SJSA1 (cell line): Measurements from ENCODE around the gene CALML5. TPM values are rescaled to one million over a fixed set of nuclear protein-coding genes. Genes with fewer than 3 reads are reported as not detected.

Source experiments
- DNase-seq, 2 experiments: peaks; one replicate each; pipeline ENCODE4 v3.0.0-alpha.2; 2015 to 2020; ENCODE audit warnings: low spot score in 2 of 2, low read depth in 1 of 2
- H3K27ac ChIP-seq: fragments of 250-450 bp; sonication (Bioruptor Pico); 2 replicates; pipeline ENCODE4 v1.5.1; 2020; ENCODE audit warnings: mild to moderate bottlenecking, moderate library complexity
- H3K27me3 ChIP-seq: fragments of 250-450 bp; sonication (Bioruptor Pico); replicated peaks from 2 replicates; pipeline ENCODE4 v1.5.1; 2020; ENCODE audit warnings: mild to moderate bottlenecking, moderate library complexity
- H3K36me3 ChIP-seq: fragments of 250-450 bp; sonication (Bioruptor Pico); 2 replicates; pipeline ENCODE4 v1.5.1; 2020; ENCODE audit warnings: mild to moderate bottlenecking
- H3K4me1 ChIP-seq: fragments of 250-450 bp; sonication (Bioruptor Pico); replicated peaks from 2 replicates; pipeline ENCODE4 v1.6.1; 2021; ENCODE audit warnings: mild to moderate bottlenecking
- H3K4me3 ChIP-seq: fragments of 250-450 bp; sonication (Bioruptor Pico); 2 replicates; pipeline ENCODE4 v1.5.1; 2020; ENCODE audit warnings: mild to moderate bottlenecking
- H3K9me3 ChIP-seq: fragments of 250-450 bp; sonication (Bioruptor Pico); replicated peaks from 2 replicates; pipeline ENCODE4 v1.5.1; 2020; ENCODE audit warnings: mild to moderate bottlenecking
- total RNA-seq: library from RNA; depleted of rRNA; stranded (reverse); fragments of >200 nt; shearing (Covaris generic); gene quantifications from 2 replicates; pipeline ENCODE4 v1.2.3, GENCODE V29; 2014

CALML5 gene
- total RNA-seq, 1 experiment from 2014 or later: not detected

DNA sequence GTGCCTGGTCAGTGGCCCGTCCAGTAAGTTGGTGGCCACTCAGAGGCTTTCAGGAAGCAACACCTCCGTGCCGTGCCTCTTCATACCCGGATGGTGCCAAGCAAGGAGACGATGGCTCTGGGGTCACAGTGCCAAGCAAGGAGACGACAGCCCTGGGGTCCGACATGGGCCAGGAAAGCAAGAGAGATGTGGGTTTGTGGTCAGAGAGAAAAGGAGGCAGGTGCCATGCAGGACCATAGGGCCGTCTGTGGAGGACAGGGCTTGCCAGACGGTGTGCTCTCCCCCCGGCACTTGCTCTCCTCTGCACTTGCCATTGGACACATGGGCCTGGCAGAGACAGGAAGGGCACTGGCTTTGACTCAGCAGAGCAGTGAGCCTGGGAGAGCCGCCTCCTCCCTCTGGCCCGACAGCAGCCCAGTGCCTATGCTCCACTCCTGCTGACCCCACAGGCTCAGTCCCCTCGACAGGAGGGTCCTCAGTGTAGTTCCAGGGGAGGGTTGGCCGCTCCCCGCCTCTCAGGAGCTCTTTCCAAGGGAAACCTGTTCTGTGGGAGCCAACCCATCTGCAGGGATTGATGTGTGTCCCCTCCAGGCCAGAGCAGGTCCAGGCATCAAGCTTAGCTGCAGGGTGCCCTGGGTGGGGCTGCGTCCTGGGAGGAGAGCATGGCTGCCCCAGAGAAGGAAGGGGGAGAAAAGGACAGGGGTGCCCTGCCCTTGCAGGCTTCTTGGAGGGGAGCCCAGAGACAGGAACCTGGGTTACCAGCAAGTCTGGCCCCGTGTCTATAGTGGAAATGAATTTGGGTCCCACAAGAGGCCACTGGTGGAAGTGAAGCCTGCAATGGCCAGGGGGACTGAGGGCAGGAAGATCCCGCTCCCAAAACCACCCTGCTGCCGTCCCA lies 7.6 kb upstream of the CALML5 start:
- DNase-seq: no peak
- Histone ChIP-seq H3K4me3 (no peak overlapping the region), H3K4me1 (no peaks in the 10 kb centered on the region), H3K27me3 (0 out of 2 replicates have a peak, but pooled peaks cover 4% of the 10 kb centered on the region), H3K27ac (no peak overlapping the region), H3K36me3 (no peaks in the 10 kb centered on the region), H3K9me3 (no peaks in the 10 kb centered on the region)

- no peak overlapping the region for H3K4me3 ChIP-seq
- H3K27ac ChIP-seq: no peak overlapping the region
- no peak for DNase-seq
- no peaks in the 10 kb centered on the region for H3K4me1 ChIP-seq
- H3K27me3 ChIP-seq: peaks cover 4% of the 10 kb centered on the region; the same call in 1 of the 2 replicates
- no peaks in the 10 kb centered on the region for H3K36me3 ChIP-seq
- no peaks in the 10 kb centered on the region for H3K9me3 ChIP-seq
Observed at GRCh38 chr10:5506246-5506645, 6.9 kb upstream of the CALML5 start.

DNA sequence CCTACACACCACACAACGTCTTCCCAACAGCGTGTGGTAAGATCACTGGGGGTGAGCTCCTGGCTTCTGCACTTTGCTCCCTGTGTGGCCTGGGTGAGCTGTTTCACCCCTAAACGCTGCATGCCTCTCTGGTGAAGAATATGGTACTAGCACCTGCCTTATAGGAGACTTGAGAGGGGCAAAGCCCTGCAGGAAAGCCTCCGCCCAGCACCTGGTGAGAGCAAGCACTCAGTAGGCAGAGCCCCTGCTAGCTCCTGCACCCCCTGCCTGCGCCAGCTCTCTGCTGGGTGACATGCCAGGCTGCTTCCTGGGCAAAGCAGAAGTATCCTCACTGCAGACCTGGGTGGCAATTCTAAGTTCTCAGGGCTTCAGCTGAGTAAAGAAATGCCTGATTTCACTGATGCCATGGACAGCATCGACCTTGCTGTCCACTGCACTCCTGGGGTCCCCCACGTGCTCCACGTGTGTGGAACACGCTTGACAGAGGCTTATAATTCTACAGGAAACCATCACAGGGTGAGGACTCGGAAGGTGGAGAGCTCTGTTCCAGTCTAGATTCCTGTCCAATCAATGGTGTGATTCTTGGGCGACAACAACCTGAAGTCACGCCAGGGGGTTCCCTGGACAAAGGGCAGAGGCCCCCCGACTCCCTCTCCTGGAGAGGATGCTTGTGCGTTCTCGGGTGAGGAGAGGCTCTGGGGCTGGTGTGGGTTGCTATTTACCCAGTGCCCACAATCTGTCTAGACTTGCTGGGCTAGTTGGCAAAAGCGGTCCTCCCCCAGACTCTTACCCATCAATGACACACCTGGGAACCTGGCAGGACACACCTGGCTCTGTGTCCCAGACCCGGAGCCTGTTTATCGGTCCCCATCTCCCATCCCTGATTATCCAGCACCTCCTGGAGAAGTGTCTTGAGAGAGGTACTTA lies 5.0 kb upstream of the CALML5 start:
- DNase-seq: no peak
- H3K9me3 ChIP-seq: no peaks in the 10 kb centered on the region
- no peaks in the 10 kb centered on the region for H3K4me1 ChIP-seq
- peaks cover 4% of the 10 kb centered on the region; the same call in 1 of the 2 replicates for H3K27me3 ChIP-seq
- no peak overlapping the region for H3K27ac ChIP-seq
- no peaks in the 10 kb centered on the region for H3K36me3 ChIP-seq
- H3K4me3 ChIP-seq: no peak overlapping the region

DNA sequence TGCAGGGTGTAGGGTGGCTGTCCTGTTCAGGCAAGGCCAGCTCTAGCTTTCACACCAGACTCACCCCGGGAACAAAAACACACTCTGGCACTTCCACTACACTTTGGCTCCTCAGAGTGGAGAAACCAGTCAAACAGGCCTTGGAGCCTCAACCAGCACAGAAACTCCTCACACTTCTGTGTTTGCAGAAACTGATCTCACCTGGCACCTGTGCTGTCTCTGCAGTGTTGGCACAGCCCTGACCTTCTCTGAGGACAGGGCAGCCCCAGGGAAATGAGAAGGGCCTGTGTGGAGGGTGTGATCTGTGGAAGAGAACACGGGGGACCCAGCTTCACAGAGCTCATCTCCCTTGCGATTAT lies 4.1 kb upstream of the CALML5 start:
- H3K36me3 ChIP-seq: no peaks in the 10 kb centered on the region
- no peaks in the 10 kb centered on the region for H3K9me3 ChIP-seq
- H3K27ac ChIP-seq: no peak overlapping the region
- peaks cover 4% of the 10 kb centered on the region; the same call in 1 of the 2 replicates for H3K27me3 ChIP-seq
- DNase-seq: no peak
- no peaks in the 10 kb centered on the region for H3K4me1 ChIP-seq
- no peak overlapping the region for H3K4me3 ChIP-seq

DNA sequence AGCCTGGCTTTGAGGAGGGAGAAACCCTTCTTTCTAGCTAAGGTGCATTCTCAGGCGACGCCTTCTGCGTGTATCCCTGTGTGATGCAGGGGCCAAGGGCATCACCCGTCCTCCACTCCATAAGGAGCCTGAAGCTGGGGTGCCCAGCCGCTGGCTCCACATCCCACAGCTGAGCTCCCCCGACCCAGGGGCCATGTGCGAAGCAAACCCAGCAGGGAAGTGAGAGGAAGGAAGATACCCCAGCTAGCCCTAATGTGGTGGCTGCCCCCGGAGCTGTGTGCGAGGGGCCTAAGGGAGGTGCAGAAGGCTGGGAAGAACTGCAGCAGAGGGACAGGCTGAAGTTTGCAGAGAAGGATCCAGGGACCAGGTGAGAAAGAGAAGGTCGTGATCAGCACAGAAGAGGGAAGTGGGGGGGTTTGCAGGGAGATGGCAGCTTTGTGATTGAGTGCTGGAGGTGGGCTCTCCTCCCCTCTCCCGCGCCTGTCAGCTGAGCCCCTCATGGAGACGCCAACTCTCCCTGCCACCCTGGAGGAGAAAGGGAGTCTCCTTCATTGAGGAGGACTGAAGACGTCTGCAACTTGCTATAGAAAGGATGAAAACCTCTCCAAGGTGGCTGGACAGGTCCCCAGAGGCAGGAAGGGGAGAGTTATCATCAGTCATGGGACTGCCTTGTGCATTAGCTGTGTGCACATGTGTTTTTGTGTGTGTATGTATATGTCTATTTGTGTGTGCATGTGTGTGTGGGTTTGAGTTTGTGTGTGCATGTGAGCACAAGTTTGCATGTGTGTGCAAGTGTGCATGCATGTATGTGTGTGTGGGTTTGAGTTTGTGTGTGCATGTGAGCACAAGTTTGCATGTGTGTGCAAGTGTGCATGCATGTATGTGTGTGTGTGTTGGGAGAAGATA lies 3.5 kb upstream of the CALML5 start:
- H3K4me3 ChIP-seq: no peak overlapping the region
- H3K27ac ChIP-seq: no peak overlapping the region
- peaks cover 4% of the 10 kb centered on the region; the same call in 1 of the 2 replicates for H3K27me3 ChIP-seq
- H3K4me1 ChIP-seq: no peaks in the 10 kb centered on the region
- H3K9me3 ChIP-seq: no peaks in the 10 kb centered on the region
- no peaks in the 10 kb centered on the region for H3K36me3 ChIP-seq
- no peak for DNase-seq

- no peaks in the 10 kb centered on the region for H3K36me3 ChIP-seq
- no peaks in the 10 kb centered on the region for H3K4me1 ChIP-seq
- DNase-seq: no peak
- peaks cover 4% of the 10 kb centered on the region; the same call in 1 of the 2 replicates for H3K27me3 ChIP-seq
- H3K27ac ChIP-seq: no peak overlapping the region
- no peak overlapping the region for H3K4me3 ChIP-seq
- no peaks in the 10 kb centered on the region for H3K9me3 ChIP-seq
Observed at GRCh38 chr10:5502061-5502521, 2.7 kb upstream of the CALML5 start.

DNA sequence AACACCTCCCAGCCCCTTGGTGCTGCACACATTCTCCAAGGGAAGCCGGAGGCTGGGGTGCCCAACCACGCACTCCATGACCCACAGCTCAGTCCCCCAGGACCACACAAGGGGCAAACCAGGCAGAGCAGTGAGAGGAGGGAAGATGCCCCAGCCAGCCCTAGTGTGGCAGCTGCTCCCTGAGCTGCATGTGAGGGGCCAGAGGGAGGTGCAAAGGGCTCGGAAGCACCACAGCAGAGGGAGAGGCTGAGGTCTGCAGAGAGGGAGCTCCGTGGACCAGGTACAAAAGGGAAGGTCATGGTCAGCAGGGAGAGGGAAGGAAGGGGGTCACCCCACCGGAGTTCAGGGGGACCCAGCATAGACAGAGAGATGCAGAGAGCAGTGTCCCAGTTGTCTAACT lies 1.5 kb upstream of the CALML5 start:
- H3K27ac ChIP-seq: no peak overlapping the region
- no peak for DNase-seq
- peaks cover 4% of the 10 kb centered on the region; the same call in 1 of the 2 replicates for H3K27me3 ChIP-seq
- no peak overlapping the region for H3K4me3 ChIP-seq
- H3K36me3 ChIP-seq: no peaks in the 10 kb centered on the region
- H3K4me1 ChIP-seq: no peaks in the 10 kb centered on the region
- no peaks in the 10 kb centered on the region for H3K9me3 ChIP-seq

DNA sequence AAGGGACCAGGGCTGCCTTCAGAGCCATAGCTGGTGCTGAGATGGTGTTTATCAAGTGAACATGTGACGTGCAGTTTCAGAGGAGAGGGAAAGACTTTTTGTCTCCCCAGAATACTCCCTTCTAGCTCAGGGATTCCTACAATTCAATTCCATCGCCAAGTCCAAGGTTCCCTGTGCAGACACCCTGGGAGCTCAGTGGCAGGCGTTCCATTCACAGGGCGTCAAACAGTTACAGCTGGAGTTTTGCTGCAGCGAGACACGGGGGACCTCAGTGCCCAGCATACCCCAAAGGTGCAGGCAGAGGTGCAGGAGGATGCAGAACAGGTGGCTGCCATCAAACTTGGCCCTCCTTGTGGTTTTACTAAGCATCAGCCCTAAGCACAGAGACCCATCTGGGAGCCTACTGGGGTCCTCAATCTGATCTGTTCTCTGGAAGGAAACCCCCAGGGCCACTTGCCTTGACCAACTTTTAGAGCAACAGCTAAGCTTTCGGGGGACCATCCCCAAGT lies 846 bp upstream of the CALML5 start:
- Histone ChIP-seq H3K4me3 (no peak overlapping the region), H3K9me3 (no peaks in the 10 kb centered on the region), H3K36me3 (no peaks in the 10 kb centered on the region), H3K27me3 (peaks cover 4% of the 10 kb centered on the region; the same call in 1 of the 2 replicates), H3K27ac (no peak overlapping the region), H3K4me1 (no peaks in the 10 kb centered on the region)
- no peak for DNase-seq

DNA sequence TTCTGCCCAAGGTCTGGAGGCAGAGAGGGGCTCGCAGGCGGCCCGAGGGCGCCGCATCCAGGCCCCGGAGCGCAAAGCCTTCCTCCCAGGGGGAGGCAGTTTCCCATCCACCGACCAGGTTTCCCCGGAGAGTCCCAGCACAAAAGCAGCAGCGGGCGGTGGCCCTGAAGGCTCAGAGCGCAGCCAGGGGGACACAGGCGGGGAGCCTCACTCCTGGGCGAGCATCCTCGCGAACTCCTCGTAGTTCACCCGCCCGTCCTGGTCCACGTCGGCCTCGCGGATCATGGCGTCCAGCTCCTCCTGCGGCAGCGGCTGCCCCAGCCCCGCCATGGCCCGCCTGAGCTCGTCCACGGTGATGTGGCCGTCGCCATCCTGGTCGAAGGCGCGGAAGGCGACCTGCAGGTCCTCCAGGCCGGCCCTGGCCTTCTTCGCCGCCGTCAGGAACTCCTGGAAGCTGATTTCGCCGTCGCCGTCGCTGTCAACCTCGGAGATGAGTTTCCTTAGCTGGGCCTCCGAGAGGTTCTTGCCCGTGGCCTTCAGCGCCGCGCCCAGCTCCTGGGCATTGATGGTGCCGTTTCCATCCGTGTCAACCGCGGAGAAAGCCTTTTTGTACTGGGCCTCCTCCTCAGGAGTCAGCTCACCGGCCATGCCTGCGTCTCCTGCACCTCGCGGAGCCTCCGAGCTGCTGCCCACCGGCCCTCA lies 428 bp downstream of the CALML5 start:
- peaks cover 4% of the 10 kb centered on the region; the same call in 1 of the 2 replicates for H3K27me3 ChIP-seq
- no peak overlapping the region for H3K4me3 ChIP-seq
- H3K4me1 ChIP-seq: no peaks in the 10 kb centered on the region
- no peaks in the 10 kb centered on the region for H3K36me3 ChIP-seq
- DNase-seq: no peak
- H3K9me3 ChIP-seq: no peaks in the 10 kb centered on the region
- H3K27ac ChIP-seq: no peak overlapping the region

- H3K36me3 ChIP-seq: no peaks in the 10 kb centered on the region
- no peak overlapping the region for H3K4me3 ChIP-seq
- H3K9me3 ChIP-seq: no peaks in the 10 kb centered on the region
- H3K27me3 ChIP-seq: peaks cover 4% of the 10 kb centered on the region; the same call in 1 of the 2 replicates
- DNase-seq: no peak
- H3K4me1 ChIP-seq: no peaks in the 10 kb centered on the region
- H3K27ac ChIP-seq: no peak overlapping the region
Observed at GRCh38 chr10:5497948-5498730, 1.2 kb downstream of the CALML5 start.

DNA sequence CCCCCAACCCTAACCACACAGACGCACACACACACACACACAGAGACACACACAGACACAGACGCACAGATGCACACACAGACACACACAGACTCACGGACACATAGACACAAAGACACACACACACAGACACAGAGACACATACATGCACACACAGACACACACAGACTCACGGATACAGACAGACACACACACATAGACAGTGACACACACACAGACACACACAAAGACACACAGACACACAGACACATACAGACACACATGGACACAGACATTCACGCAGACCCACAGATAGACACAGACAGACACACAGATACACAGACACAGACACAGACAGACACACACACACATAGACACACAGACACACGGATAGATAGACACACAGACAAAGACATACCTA lies 2.1 kb downstream of the CALML5 start:
- Histone ChIP-seq H3K27ac (no peak overlapping the region), H3K9me3 (no peaks in the 10 kb centered on the region), H3K27me3 (no peaks in the 10 kb centered on the region; the same call in 1 of the 2 replicates), H3K36me3 (no peaks in the 10 kb centered on the region), H3K4me1 (no peaks in the 10 kb centered on the region), H3K4me3 (no peak overlapping the region)
- no peak for DNase-seq
